ENCODE data around the gene PNPLA5. TPM values are rescaled to one million over a fixed set of nuclear protein-coding genes. Genes with fewer than 3 reads are reported as not detected.

Gene PNPLA5
- total RNA-seq, 2 donors from 2014 or later, result not detected

- H3K27ac ChIP-seq, result no peak overlapping the region
- TF ChIP-seq CTCF (IDR thresholded peaks at IDR 0.05), result no peak
- H3K9me3 ChIP-seq, result no peaks in the 10 kb centered on the region
- no peak for DNase-seq (ENCODE audit: low spot score)
- H3K4me1 ChIP-seq (ENCODE audit: control insufficient read depth in 1 of 2, low read depth in 2 of 2), result peaks cover 0 to 6% of the 10 kb centered on the region in 2 donors
- no peak for ATAC-seq (ENCODE audit: insufficient number of reproducible peaks, low FRiP score, low read depth)
- no peaks in the 10 kb centered on the region for H3K27me3 ChIP-seq (replicated peaks; ENCODE audit: insufficient read depth)
- no peak overlapping the region for H3K4me3 ChIP-seq
- no peaks in the 10 kb centered on the region for H3K36me3 ChIP-seq
Measured at GRCh38 chr22:43888740-43889139, 3.1 kb downstream of the PNPLA5 start.

- Histone ChIP-seq H3K27me3 (replicated peaks; ENCODE audit: insufficient read depth) (no peaks in the 10 kb centered on the region), H3K4me3 (no peak overlapping the region), H3K9me3 (no peaks in the 10 kb centered on the region), H3K4me1 (ENCODE audit: control insufficient read depth in 1 of 2, low read depth in 2 of 2) (peaks cover 0 to 6% of the 10 kb centered on the region in 2 donors), H3K36me3 (no peaks in the 10 kb centered on the region), H3K27ac (no peak overlapping the region)
- ATAC-seq (ENCODE audit: insufficient number of reproducible peaks, low FRiP score, low read depth), result no peak
- no peak for DNase-seq (ENCODE audit: low spot score)
- TF ChIP-seq CTCF (IDR thresholded peaks at IDR 0.05), result no peak
Measured at GRCh38 chr22:43887391-43887790, 4.4 kb downstream of the PNPLA5 start.

GRCh38 chr22:43886231-43886630 lies 5.6 kb downstream of the PNPLA5 start:
- TF ChIP-seq CTCF (IDR thresholded peaks at IDR 0.05), result no peak
- ATAC-seq (ENCODE audit: insufficient number of reproducible peaks, low FRiP score, low read depth), result no peak

DNA sequence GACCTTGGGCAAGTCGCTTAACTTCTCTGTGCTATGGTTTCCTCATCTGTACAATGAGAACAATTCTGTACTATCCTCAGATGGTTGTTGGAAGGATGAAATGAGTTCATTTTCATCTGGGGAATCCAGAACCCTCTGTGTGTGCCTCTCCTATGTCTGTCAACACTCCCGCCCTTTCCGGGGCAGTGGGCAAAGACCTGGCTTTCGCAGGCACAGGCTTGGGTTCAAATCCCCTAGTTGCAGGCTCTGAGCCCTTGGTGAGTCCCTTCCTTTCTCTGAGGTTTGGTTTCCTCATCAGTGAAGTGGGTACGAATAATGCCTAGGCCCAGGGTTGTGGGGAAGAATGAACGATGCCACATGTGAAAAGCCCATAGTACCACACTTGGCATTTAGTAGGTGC lies 6.0 kb downstream of the PNPLA5 start:
- Histone ChIP-seq H3K4me3 (no peak overlapping the region), H3K27me3 (replicated peaks; ENCODE audit: insufficient read depth) (no peaks in the 10 kb centered on the region), H3K27ac (no peak overlapping the region), H3K36me3 (no peaks in the 10 kb centered on the region), H3K9me3 (no peaks in the 10 kb centered on the region), H3K4me1 (ENCODE audit: control insufficient read depth in 1 of 2, low read depth in 2 of 2) (no peaks in the 10 kb centered on the region)
- ATAC-seq (ENCODE audit: insufficient number of reproducible peaks, low FRiP score, low read depth), result no peak
- TF ChIP-seq CTCF (IDR thresholded peaks at IDR 0.05), result no peak
- no peak for DNase-seq (ENCODE audit: low spot score)

More at GRCh38 chr22:43886231-43886630, 5.6 kb downstream of the PNPLA5 start:
- H3K27ac ChIP-seq, result no peak overlapping the region
- no peak for DNase-seq (ENCODE audit: low spot score)
- H3K27me3 ChIP-seq (replicated peaks; ENCODE audit: insufficient read depth), result no peaks in the 10 kb centered on the region
- H3K9me3 ChIP-seq, result no peaks in the 10 kb centered on the region
- H3K36me3 ChIP-seq, result no peaks in the 10 kb centered on the region
- no peak overlapping the region for H3K4me3 ChIP-seq
- H3K4me1 ChIP-seq (ENCODE audit: control insufficient read depth in 1 of 2, low read depth in 2 of 2), result peaks cover 0 to under 1% of the 10 kb centered on the region in 2 donors

DNA sequence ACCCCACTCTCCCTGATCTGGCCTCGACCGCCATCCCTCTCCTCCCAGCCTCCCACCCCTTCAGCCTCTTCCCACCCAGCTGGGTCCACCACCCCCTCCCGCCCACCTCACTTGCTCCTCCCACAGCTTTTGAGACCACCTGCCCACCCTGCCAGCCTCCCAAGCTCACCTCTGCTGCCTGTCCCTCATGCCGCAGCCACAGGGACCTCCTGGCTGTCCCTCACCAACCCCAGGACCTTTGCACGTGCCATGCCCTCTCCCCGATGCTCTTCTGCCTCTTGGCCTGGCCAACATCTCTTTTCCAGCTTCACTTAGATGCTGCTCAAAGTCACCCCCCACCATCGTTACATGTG lies 6.5 kb downstream of the PNPLA5 start:
- no peak for TF ChIP-seq CTCF (IDR thresholded peaks at IDR 0.05)
- H3K36me3 ChIP-seq, result no peaks in the 10 kb centered on the region
- no peak overlapping the region for H3K4me3 ChIP-seq
- no peaks in the 10 kb centered on the region for H3K9me3 ChIP-seq
- H3K27ac ChIP-seq, result no peak overlapping the region
- no peak for DNase-seq (ENCODE audit: low spot score)
- no peaks in the 10 kb centered on the region for H3K27me3 ChIP-seq (replicated peaks; ENCODE audit: insufficient read depth)
- no peak for ATAC-seq (ENCODE audit: insufficient number of reproducible peaks, low FRiP score, low read depth)
- no peaks in the 10 kb centered on the region for H3K4me1 ChIP-seq (ENCODE audit: control insufficient read depth in 1 of 2, low read depth in 2 of 2)
